Stimulated activated CD4-positive, alpha-beta T cell treated with anti-CD3 and anti-CD28 coated beads, Interleukin-4, amount 100 ng/mL, for 24 hours (primary cell): Measurements from ENCODE around the gene TSPAN12.

Source experiments
- DNase-seq: peaks from one replicate; pipeline ENCODE4 v3.0.0-alpha.2; 2020

The TSPAN12 gene

GRCh38 chr7:120740348-120740747, 117.6 kb downstream of the TSPAN12 start:
- DNase-seq = no peak

GRCh38 chr7:120738816-120739215, 119.1 kb downstream of the TSPAN12 start:
- no peak for DNase-seq
